Measurements from ENCODE around the gene RSAD1. TPM values are rescaled to one million over a fixed set of nuclear protein-coding genes. Genes with fewer than 3 reads are reported as not detected.

RSAD1 gene
- total and polyA plus RNA-seq, 2 donors from 2014 or later, result 38.9 to 39.9 TPM

DNA sequence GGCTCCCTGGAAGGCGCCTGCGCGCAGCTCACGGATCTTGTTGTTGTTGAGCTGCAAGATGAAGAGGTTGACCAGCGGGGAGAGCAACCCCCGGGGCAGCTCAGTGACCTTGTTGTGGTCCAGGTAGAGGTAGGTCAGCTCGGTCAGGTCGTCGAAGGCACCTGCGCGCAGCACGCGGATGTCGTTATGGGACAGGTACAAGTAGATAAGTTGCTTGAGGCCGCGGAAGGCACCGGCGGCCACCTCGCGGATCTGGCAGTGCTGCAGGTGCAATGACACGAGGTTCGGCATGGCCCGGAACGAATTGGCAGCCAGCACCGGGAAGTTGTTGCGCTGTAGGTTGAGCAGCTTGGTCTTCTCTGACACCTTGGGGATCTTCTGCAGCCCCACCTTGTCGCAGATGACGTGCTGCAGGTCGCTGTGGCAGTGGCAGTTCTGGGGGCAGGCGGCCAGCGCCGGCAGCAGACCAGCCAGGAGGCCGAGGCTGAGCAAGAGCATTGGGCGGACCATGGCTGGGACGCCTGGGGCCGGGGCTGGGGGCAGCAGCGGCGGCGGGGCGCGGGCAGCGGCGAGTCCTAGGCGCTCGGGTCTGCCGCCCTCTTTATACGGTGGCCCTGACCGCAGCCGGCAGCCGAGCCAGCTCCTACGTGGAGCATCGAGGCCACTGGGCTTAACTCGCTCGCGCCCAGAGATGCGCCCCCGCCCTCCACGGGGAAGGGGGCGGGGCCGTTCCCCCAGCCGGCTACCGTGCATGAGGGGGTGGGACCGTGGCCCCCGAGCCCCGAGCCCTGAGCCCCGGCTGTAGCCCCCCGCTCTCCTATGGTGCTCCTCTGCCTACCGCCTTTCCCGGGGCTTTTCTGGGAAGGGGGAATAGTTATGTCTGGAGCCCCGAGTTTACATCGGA, 10.1 kb upstream of the RSAD1 start, which contains the start of gene CHAD:
Gene CHAD, minus strand, starts transcription at position 577 of the 904 bp plus-strand sequence. Its CDS starts 67 bp downstream, at position 510.
- Histone ChIP-seq H3K27me3 (ENCODE audit: control insufficient read depth, insufficient read depth, low read length) (no peaks in the 10 kb centered on the region), H3K9ac (ENCODE audit: low read length in 3 of 3) (no peak within 1 kb of the TSS), H3K9me3 (ENCODE audit: control insufficient read depth in 2 of 3, insufficient read depth in 1 of 3, low read length in 3 of 3) (no peaks in the 10 kb centered on the region), H3K36me3 (ENCODE audit: control insufficient read depth in 2 of 3, insufficient read depth in 3 of 3, low read length in 3 of 3) (peaks cover 0 to 19% (median 6%) of the 10 kb centered on the region in 3 donors), H3K27ac (ENCODE audit: low read depth in 2 of 2, low read length in 2 of 2) (no peak within 1 kb of the TSS), H3K4me3 (ENCODE audit: low read length in 3 of 3) (no peak within 1 kb of the TSS), H3K4me1 (ENCODE audit: control insufficient read depth in 2 of 3, insufficient read depth in 2 of 3, low read depth in 1 of 3, low read length in 3 of 3) (peaks cover 0 to 10% (median 10%) of the 10 kb centered on the region in 3 donors)
- intact Hi-C loops (cut with DNase I), result no loop called here
- peak in 2 of 5 donors; percentile 39 to 78 for DNase-seq
- FAIRE-seq, result no peak
- TF ChIP-seq, protein P1, sequence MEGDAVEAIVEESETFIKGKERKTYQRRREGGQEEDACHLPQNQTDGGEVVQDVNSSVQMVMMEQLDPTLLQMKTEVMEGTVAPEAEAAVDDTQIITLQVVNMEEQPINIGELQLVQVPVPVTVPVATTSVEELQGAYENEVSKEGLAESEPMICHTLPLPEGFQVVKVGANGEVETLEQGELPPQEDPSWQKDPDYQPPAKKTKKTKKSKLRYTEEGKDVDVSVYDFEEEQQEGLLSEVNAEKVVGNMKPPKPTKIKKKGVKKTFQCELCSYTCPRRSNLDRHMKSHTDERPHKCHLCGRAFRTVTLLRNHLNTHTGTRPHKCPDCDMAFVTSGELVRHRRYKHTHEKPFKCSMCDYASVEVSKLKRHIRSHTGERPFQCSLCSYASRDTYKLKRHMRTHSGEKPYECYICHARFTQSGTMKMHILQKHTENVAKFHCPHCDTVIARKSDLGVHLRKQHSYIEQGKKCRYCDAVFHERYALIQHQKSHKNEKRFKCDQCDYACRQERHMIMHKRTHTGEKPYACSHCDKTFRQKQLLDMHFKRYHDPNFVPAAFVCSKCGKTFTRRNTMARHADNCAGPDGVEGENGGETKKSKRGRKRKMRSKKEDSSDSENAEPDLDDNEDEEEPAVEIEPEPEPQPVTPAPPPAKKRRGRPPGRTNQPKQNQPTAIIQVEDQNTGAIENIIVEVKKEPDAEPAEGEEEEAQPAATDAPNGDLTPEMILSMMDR (IDR thresholded peaks at IDR 0.05; ENCODE audit: borderline replicate concordance, extremely low read depth, insufficient read depth), result no peak

- DNase-seq (peak in 2 of 5 donors; percentile 51 to 71), FAIRE-seq (no peak)
- Histone ChIP-seq H3K9me3 (ENCODE audit: control insufficient read depth in 2 of 3, insufficient read depth in 1 of 3, low read length in 3 of 3) (no peaks in the 10 kb centered on the region), H3K27ac (ENCODE audit: low read depth in 2 of 2, low read length in 2 of 2) (no peak overlapping the region), H3K27me3 (ENCODE audit: control insufficient read depth, insufficient read depth, low read length) (no peaks in the 10 kb centered on the region), H3K4me1 (ENCODE audit: control insufficient read depth in 2 of 3, insufficient read depth in 2 of 3, low read depth in 1 of 3, low read length in 3 of 3) (peaks cover 0 to 12% (median 10%) of the 10 kb centered on the region in 3 donors), H3K4me3 (ENCODE audit: low read length in 3 of 3) (no peak overlapping the region), H3K36me3 (ENCODE audit: control insufficient read depth in 2 of 3, insufficient read depth in 3 of 3, low read length in 3 of 3) (peaks cover 0 to 18% (median 10%) of the 10 kb centered on the region in 3 donors), H3K9ac (ENCODE audit: low read length in 3 of 3) (no peak overlapping the region)
- TF ChIP-seq, protein P1 (IDR thresholded peaks at IDR 0.05; ENCODE audit: borderline replicate concordance, extremely low read depth, insufficient read depth), result no peak
- intact Hi-C loops (cut with DNase I), result no loop called here
Observed at GRCh38 chr17:50469208-50469605, 9.5 kb upstream of the RSAD1 start.

DNA sequence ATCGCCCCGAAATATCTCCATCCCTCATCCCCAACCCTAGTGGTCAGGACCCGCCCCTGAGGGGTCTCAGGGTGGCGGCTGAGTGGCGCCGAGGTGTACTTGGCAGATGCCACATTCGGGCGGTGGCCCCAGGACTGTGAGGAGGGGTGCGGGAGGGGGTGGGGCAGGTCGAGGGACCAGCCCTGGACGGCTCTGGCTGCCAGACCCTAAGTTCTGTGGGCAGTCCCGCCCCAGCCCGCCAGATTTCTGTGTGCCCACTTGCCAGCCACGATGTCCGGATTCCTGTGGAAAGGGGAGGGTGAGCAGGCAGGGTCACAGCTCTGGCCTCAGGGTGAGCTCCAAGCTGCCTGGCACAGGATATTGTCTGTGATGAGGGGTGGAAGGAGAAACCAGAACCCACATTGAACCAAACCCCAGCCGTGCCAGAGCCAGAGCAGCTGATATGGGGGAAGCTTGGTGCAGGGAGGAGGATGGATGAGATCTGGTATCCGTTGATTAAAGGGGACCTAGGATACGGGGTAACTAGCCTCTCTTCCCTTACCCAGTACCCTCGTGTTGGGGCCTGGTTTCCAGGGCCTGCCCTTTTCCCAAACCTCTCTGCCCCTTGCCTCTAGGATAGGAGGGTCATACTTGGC, 8.9 kb upstream of the RSAD1 start:
- DNase-seq (no peak), FAIRE-seq (no peak)
- Histone ChIP-seq H3K36me3 (ENCODE audit: control insufficient read depth in 2 of 3, insufficient read depth in 3 of 3, low read length in 3 of 3) (peaks cover 0 to 17% (median 14%) of the 10 kb centered on the region in 3 donors), H3K4me1 (ENCODE audit: control insufficient read depth in 2 of 3, insufficient read depth in 2 of 3, low read depth in 1 of 3, low read length in 3 of 3) (peaks cover 0 to 16% (median 14%) of the 10 kb centered on the region in 3 donors), H3K9me3 (ENCODE audit: control insufficient read depth in 2 of 3, insufficient read depth in 1 of 3, low read length in 3 of 3) (no peaks in the 10 kb centered on the region), H3K4me3 (ENCODE audit: low read length in 3 of 3) (no peak overlapping the region), H3K9ac (ENCODE audit: low read length in 3 of 3) (no peak overlapping the region), H3K27me3 (ENCODE audit: control insufficient read depth, insufficient read depth, low read length) (no peaks in the 10 kb centered on the region), H3K27ac (ENCODE audit: low read depth in 2 of 2, low read length in 2 of 2) (no peak overlapping the region)
- TF ChIP-seq, protein P1 (IDR thresholded peaks at IDR 0.05; ENCODE audit: borderline replicate concordance, extremely low read depth, insufficient read depth), result no peak
- intact Hi-C loops (cut with DNase I), result no loop called here

Measured in kidney (tissue), 14 donors.